ENCODE data around the gene GRB2. TPM values are rescaled to one million over a fixed set of nuclear protein-coding genes. Genes with fewer than 3 reads are reported as not detected.

GRB2 gene
- total RNA-seq, 2 experiments from 2014 or later: 167 to 179 TPM

DNA sequence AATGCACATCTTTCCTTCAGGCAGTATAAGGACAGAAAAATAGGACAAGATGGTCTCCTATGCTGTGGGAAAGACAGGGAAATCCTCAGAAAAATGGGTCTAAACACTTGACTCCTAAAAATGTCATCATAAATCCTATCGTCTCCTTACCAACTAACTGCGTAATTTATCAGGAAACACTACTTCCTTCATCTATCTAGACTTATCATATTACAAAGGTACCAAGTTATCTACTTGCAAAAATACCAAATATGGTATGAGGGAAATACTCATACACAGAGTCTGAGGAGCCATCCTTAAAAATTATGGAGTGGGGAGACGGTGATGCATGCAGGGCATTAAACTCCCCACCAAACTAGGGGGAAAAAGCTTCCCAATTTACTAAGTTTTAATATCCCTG, 44.1 kb downstream of the GRB2 start:
- H3K36me3 Mint-ChIP-seq (ENCODE audit: low read depth): peaks cover 21% of the 10 kb centered on the region
- intact Hi-C loops (cut with micrococcal nuclease): no loop called here

GRCh38 chr17:75356260-75356937, 49.1 kb downstream of the GRB2 start:
- TF ChIP-seq, protein P1, sequence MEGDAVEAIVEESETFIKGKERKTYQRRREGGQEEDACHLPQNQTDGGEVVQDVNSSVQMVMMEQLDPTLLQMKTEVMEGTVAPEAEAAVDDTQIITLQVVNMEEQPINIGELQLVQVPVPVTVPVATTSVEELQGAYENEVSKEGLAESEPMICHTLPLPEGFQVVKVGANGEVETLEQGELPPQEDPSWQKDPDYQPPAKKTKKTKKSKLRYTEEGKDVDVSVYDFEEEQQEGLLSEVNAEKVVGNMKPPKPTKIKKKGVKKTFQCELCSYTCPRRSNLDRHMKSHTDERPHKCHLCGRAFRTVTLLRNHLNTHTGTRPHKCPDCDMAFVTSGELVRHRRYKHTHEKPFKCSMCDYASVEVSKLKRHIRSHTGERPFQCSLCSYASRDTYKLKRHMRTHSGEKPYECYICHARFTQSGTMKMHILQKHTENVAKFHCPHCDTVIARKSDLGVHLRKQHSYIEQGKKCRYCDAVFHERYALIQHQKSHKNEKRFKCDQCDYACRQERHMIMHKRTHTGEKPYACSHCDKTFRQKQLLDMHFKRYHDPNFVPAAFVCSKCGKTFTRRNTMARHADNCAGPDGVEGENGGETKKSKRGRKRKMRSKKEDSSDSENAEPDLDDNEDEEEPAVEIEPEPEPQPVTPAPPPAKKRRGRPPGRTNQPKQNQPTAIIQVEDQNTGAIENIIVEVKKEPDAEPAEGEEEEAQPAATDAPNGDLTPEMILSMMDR (IDR thresholded peaks at IDR 0.05): no peak
- CTCF ChIA-PET: interaction anchor here (1.4 kb wide), 1 partner anchor 56 kb away, joined by 4 read pairs; no protein-coding TSS in a partner anchor
- peaks cover 59% of the 10 kb centered on the region for H3K4me1 Mint-ChIP-seq (ENCODE audit: low read depth)

More for the DNA sequence above, 44.1 kb downstream of the GRB2 start:
- peak overlapping the region; percentile 48 for H3K27ac Mint-ChIP-seq
- POLR2A ChIA-PET: interaction anchor here (1.3 kb wide), 1 partner anchor 25 kb away, joined by 4 read pairs; no protein-coding TSS in a partner anchor
- TF ChIP-seq, protein P1 (IDR thresholded peaks at IDR 0.05): no peak
- H3K27me3 Mint-ChIP-seq: no peaks in the 10 kb centered on the region
- ATAC-seq (no peak), DNase-seq (no peak)
- CTCF ChIA-PET: interaction anchor here (0.6 to 2.2 kb wide), 3 partner anchors 8 to 38 kb away, joined by 3 to 7 read pairs (median 3); no protein-coding TSS in a partner anchor
- peaks cover 80% of the 10 kb centered on the region for H3K4me1 Mint-ChIP-seq (ENCODE audit: low read depth)
- no peaks in the 10 kb centered on the region for H3K9me3 Mint-ChIP-seq
- H3K4me3 Mint-ChIP-seq: no peak overlapping the region

GRCh38 chr17:75353176-75353575, 52.3 kb downstream of the GRB2 start:
- no peaks in the 10 kb centered on the region for H3K27me3 Mint-ChIP-seq

More at GRCh38 chr17:75356260-75356937, 49.1 kb downstream of the GRB2 start:
- POLR2A ChIA-PET: interaction anchor here (0.6 kb wide), 1 partner anchor 39 kb away, joined by 3 read pairs; no protein-coding TSS in a partner anchor
- ATAC-seq (no peak), DNase-seq (no peak)
- Mint-ChIP-seq H3K27ac (peak overlapping the region; percentile 56), H3K27me3 (no peaks in the 10 kb centered on the region), H3K9me3 (no peaks in the 10 kb centered on the region), H3K36me3 (ENCODE audit: low read depth) (peaks cover 30% of the 10 kb centered on the region), H3K4me3 (no peak overlapping the region)
- intact Hi-C loops (cut with micrococcal nuclease): no loop called here

GRCh38 chr17:75352079-75352569, 53.4 kb downstream of the GRB2 start:
- ATAC-seq (no peak), DNase-seq (no peak)
- no peak overlapping the region for H3K4me3 Mint-ChIP-seq
- intact Hi-C loops (cut with micrococcal nuclease): no loop called here
- TF ChIP-seq, protein P1 (IDR thresholded peaks at IDR 0.05): no peak
- peaks cover 29% of the 10 kb centered on the region for H3K36me3 Mint-ChIP-seq (ENCODE audit: low read depth)
- H3K4me1 Mint-ChIP-seq (ENCODE audit: low read depth): peaks cover 71% of the 10 kb centered on the region
- POLR2A ChIA-PET: interaction anchor here (0.5 kb wide), 1 partner anchor 42 kb away, joined by 3 read pairs; no protein-coding TSS in a partner anchor
- no peaks in the 10 kb centered on the region for H3K9me3 Mint-ChIP-seq
- no peaks in the 10 kb centered on the region for H3K27me3 Mint-ChIP-seq
- CTCF ChIA-PET: interaction anchor here (1.1 kb wide), 1 partner anchor 29 kb away, joined by 3 read pairs; no protein-coding TSS in a partner anchor
- H3K27ac Mint-ChIP-seq: peak overlapping the region; percentile 27

More at GRCh38 chr17:75353176-75353575, 52.3 kb downstream of the GRB2 start:
- no peak overlapping the region for H3K27ac Mint-ChIP-seq
- ATAC-seq (no peak), DNase-seq (no peak)
- TF ChIP-seq, protein P1 (IDR thresholded peaks at IDR 0.05): no peak
- ChIA-PET CTCF (no interaction called here), POLR2A (interaction anchor here (0.6 kb wide), 1 partner anchor 49 kb away, joined by 3 read pairs; no protein-coding TSS in a partner anchor)
- peaks cover 66% of the 10 kb centered on the region for H3K4me1 Mint-ChIP-seq (ENCODE audit: low read depth)
- intact Hi-C loops (cut with micrococcal nuclease): no loop called here
- no peaks in the 10 kb centered on the region for H3K9me3 Mint-ChIP-seq
- H3K36me3 Mint-ChIP-seq (ENCODE audit: low read depth): peaks cover 32% of the 10 kb centered on the region
- no peak overlapping the region for H3K4me3 Mint-ChIP-seq

GRCh38 chr17:75350706-75351105, 54.8 kb downstream of the GRB2 start:
- H3K27me3 Mint-ChIP-seq: no peaks in the 10 kb centered on the region
- ChIA-PET POLR2A (no interaction called here), CTCF (interaction anchor here (0.7 to 1.2 kb wide), 2 partner anchors 25 to 27 kb away, joined by 3 to 4 read pairs; no protein-coding TSS in a partner anchor)
- ATAC-seq (no peak), DNase-seq (no peak)
- TF ChIP-seq, protein P1 (IDR thresholded peaks at IDR 0.05): no peak
- intact Hi-C loops (cut with micrococcal nuclease): no loop called here
- no peak overlapping the region for H3K27ac Mint-ChIP-seq
- H3K36me3 Mint-ChIP-seq (ENCODE audit: low read depth): peaks cover 22% of the 10 kb centered on the region
- no peak overlapping the region for H3K4me3 Mint-ChIP-seq
- H3K9me3 Mint-ChIP-seq: no peaks in the 10 kb centered on the region
- H3K4me1 Mint-ChIP-seq (ENCODE audit: low read depth): peaks cover 74% of the 10 kb centered on the region
